GM12878 (cell line): ENCODE results near the gene THBS3. TPM values are rescaled to one million over a fixed set of nuclear protein-coding genes. Genes with fewer than 3 reads are reported as not detected.

Experiments used
- HDGF ChIP-seq: fragments of 450-650 bp; IDR thresholded peaks from 2 replicates; pipeline ENCODE4 v1.6.1; 2016; ENCODE audit warnings: antibody characterized with exemption
- IKZF1 ChIP-seq: fragments of 450-650 bp; conservative IDR thresholded peaks from 2 replicates; pipeline ENCODE4 v1.6.1; 2017; ENCODE audit warnings: antibody characterized with exemption, mild to moderate bottlenecking
- JUNB ChIP-seq: IDR thresholded peaks from 2 replicates; pipeline ENCODE4 v1.6.1; 2016; ENCODE audit warnings: antibody characterized with exemption, mild to moderate bottlenecking
- KDM1A ChIP-seq: fragments of 200-600 bp; sonication (generic); IDR thresholded peaks from 2 replicates; pipeline ENCODE4 v1.6.1; 2016; ENCODE audit warnings: borderline replicate concordance
- MEF2A ChIP-seq: IDR thresholded peaks from 2 replicates; pipeline ENCODE4 v1.6.1; 2011; ENCODE audit warnings: low read depth, mild to moderate bottlenecking, low read length, moderate library complexity; ENCODE audit not compliant: insufficient read depth
- NBN ChIP-seq: fragments of 450-650 bp; IDR thresholded peaks from 2 replicates; pipeline ENCODE4 v1.6.1; 2016
- NFIC ChIP-seq: IDR thresholded peaks from 2 replicates; pipeline ENCODE4 v1.6.1; 2012; ENCODE audit warnings: low read depth, mild to moderate bottlenecking, inconsistent platforms, low read length, moderate library complexity
- NFYA ChIP-seq: IDR thresholded peaks from 2 replicates; pipeline ENCODE4 v1.6.1; 2011; ENCODE audit warnings: low read depth, mild to moderate bottlenecking, low read length, improper control_type of control experiment, borderline replicate concordance
- TAF1 ChIP-seq: IDR thresholded peaks from 2 replicates; pipeline ENCODE4 v1.6.1; 2011; ENCODE audit warnings: mild to moderate bottlenecking, low read depth, low read length, borderline replicate concordance
- ZBED1 ChIP-seq: IDR thresholded peaks from 2 replicates; pipeline ENCODE4 v1.6.1; 2016; ENCODE audit warnings: borderline replicate concordance
- ZNF207 ChIP-seq: fragments of 450-650 bp; IDR thresholded peaks from 2 replicates; pipeline ENCODE4 v1.6.1; 2014; ENCODE audit warnings: antibody characterized with exemption, mild to moderate bottlenecking, borderline replicate concordance
- polyA plus RNA-seq, 11 experiments: library from polyadenylated mRNA; depleted of rRNA in 4 of 11; unstranded in 6 of 11; stranded (reverse) in 5 of 11; fragments of >200 nt; fragmentation: Nextera tagmentation in 4 of 11; fragmentation: Illumina TruSeq in 1 of 11; extraction: Ambion mirVana in 4 of 11; extraction: Trizol in 1 of 11; gene quantifications; 1 replicate in 1 of 11; 2 replicates in 10 of 11; pipeline versions ENCODE4 v1.2.1 to v1.2.3, GENCODE V29; 2011 to 2016; ENCODE audit warnings: inconsistent platforms in 2 of 11, missing spikeins in 2 of 11, low read depth in 1 of 11
- total RNA-seq, 4 experiments: library from RNA; depleted of rRNA in 3 of 4; stranded (reverse); fragments of >200 nt in 3 of 4; fragmentation: Illumina TruSeq in 1 of 4; extraction: Trizol in 1 of 4; gene quantifications; 2 replicates each; pipeline versions ENCODE4 v1.2.1 to v1.2.3, GENCODE V29; 2013 to 2021
- TF ChIP-seq, protein P1 (sequence below): fragments of 450-650 bp; IDR thresholded peaks from 2 replicates; pipeline ENCODE4 v1.6.1; 2017; ENCODE audit warnings: antibody characterized with exemption, mild to moderate bottlenecking, moderate library complexity
- TF ChIP-seq, protein P2 (sequence below): fragments of 450-650 bp; IDR thresholded peaks from 2 replicates; pipeline ENCODE4 v1.6.1; 2016; ENCODE audit warnings: mild to moderate bottlenecking
- TF ChIP-seq, protein P3 (sequence below): IDR thresholded peaks from 2 replicates; pipeline ENCODE4 v1.6.1; 2011; ENCODE audit warnings: borderline replicate concordance, low read depth, mild to moderate bottlenecking, moderate library complexity, mixed read lengths, low read length; ENCODE audit not compliant: insufficient read depth; ENCODE audit errors: extremely low read length
- TF ChIP-seq, protein P4 (sequence below): fragments of 450-650 bp; IDR thresholded peaks from 2 replicates; pipeline ENCODE4 v1.6.1; 2017; ENCODE audit warnings: mild to moderate bottlenecking, moderate library complexity
- TF ChIP-seq, protein P5 (sequence below): fragments of 450-650 bp; formaldehyde crosslinking; IDR thresholded peaks from 2 replicates; pipeline ENCODE4 v1.5.0; 2022; ENCODE audit warnings: mild to moderate bottlenecking, missing genetic modification characterization

The THBS3 gene
- total and polyA plus RNA-seq, 10 of the 15 experiments (the other 5 are each of a cell fraction or from before 2014, with no cell fraction given): 0.66 to 3.6 (median 2.0) TPM

DNA sequence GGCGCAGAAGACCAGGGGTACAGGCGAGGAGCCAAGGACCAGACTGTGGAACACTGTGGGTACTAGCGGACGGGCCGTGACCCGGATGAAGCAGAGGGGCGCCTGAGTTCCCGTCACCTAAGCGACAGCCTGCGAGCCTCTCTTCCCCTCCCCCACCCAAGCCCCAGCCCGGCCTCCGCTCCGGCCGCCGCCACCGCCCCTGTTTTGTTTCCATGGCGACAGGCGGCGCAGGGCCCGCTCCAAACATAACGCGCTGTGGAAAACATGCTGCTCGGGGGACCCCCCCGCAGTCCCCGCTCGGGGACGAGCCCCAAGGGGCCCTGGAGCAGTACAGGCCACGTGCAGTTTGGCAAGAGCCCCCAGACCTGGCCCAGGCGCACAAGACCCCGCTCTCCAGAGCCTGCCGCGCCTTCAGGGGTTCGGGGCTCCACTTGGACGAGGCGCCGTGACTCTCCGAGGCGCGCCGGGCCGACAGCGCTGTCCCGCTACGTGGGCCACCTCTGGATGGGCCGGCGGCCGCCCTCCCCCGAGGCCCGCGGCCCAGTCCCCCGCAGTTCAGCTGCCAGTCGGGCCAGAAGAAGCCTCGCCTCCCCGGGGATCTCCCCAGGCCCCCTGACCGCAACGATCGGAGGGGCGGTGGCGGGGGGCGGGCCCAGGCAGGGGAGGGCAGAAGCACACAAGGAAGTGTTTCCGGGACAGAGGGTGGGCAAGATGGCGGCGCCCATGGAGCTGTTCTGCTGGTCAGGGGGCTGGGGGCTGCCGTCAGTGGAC is 1.0 kb upstream of the THBS3 start, which contains the start of gene MTX1 (continued):
- TF ChIP-seq, protein P1, sequence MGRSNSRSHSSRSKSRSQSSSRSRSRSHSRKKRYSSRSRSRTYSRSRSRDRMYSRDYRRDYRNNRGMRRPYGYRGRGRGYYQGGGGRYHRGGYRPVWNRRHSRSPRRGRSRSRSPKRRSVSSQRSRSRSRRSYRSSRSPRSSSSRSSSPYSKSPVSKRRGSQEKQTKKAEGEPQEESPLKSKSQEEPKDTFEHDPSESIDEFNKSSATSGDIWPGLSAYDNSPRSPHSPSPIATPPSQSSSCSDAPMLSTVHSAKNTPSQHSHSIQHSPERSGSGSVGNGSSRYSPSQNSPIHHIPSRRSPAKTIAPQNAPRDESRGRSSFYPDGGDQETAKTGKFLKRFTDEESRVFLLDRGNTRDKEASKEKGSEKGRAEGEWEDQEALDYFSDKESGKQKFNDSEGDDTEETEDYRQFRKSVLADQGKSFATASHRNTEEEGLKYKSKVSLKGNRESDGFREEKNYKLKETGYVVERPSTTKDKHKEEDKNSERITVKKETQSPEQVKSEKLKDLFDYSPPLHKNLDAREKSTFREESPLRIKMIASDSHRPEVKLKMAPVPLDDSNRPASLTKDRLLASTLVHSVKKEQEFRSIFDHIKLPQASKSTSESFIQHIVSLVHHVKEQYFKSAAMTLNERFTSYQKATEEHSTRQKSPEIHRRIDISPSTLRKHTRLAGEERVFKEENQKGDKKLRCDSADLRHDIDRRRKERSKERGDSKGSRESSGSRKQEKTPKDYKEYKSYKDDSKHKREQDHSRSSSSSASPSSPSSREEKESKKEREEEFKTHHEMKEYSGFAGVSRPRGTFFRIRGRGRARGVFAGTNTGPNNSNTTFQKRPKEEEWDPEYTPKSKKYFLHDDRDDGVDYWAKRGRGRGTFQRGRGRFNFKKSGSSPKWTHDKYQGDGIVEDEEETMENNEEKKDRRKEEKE: no peak
- TF ChIP-seq KDM1A (no peak), TAF1 (0 out of 2 replicates have a peak, but pooled peaks have one; percentile 10), ZNF207 (peak; percentile 89), JUNB (no peak), NFYA (no peak), NFIC (no peak), IKZF1 (peak; percentile 82), ZBED1 (no peak), NBN (no peak; the same call in none of the 2 replicates), MEF2A (no peak), HDGF (peak; percentile 83)
- TF ChIP-seq, protein P2, sequence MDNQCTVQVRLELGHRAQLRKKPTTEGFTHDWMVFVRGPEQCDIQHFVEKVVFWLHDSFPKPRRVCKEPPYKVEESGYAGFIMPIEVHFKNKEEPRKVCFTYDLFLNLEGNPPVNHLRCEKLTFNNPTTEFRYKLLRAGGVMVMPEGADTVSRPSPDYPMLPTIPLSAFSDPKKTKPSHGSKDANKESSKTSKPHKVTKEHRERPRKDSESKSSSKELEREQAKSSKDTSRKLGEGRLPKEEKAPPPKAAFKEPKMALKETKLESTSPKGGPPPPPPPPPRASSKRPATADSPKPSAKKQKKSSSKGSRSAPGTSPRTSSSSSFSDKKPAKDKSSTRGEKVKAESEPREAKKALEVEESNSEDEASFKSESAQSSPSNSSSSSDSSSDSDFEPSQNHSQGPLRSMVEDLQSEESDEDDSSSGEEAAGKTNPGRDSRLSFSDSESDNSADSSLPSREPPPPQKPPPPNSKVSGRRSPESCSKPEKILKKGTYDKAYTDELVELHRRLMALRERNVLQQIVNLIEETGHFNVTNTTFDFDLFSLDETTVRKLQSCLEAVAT: no peak
- TF ChIP-seq, protein P3, sequence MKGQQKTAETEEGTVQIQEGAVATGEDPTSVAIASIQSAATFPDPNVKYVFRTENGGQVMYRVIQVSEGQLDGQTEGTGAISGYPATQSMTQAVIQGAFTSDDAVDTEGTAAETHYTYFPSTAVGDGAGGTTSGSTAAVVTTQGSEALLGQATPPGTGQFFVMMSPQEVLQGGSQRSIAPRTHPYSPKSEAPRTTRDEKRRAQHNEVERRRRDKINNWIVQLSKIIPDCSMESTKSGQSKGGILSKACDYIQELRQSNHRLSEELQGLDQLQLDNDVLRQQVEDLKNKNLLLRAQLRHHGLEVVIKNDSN: no peak
- TF ChIP-seq, protein P4, sequence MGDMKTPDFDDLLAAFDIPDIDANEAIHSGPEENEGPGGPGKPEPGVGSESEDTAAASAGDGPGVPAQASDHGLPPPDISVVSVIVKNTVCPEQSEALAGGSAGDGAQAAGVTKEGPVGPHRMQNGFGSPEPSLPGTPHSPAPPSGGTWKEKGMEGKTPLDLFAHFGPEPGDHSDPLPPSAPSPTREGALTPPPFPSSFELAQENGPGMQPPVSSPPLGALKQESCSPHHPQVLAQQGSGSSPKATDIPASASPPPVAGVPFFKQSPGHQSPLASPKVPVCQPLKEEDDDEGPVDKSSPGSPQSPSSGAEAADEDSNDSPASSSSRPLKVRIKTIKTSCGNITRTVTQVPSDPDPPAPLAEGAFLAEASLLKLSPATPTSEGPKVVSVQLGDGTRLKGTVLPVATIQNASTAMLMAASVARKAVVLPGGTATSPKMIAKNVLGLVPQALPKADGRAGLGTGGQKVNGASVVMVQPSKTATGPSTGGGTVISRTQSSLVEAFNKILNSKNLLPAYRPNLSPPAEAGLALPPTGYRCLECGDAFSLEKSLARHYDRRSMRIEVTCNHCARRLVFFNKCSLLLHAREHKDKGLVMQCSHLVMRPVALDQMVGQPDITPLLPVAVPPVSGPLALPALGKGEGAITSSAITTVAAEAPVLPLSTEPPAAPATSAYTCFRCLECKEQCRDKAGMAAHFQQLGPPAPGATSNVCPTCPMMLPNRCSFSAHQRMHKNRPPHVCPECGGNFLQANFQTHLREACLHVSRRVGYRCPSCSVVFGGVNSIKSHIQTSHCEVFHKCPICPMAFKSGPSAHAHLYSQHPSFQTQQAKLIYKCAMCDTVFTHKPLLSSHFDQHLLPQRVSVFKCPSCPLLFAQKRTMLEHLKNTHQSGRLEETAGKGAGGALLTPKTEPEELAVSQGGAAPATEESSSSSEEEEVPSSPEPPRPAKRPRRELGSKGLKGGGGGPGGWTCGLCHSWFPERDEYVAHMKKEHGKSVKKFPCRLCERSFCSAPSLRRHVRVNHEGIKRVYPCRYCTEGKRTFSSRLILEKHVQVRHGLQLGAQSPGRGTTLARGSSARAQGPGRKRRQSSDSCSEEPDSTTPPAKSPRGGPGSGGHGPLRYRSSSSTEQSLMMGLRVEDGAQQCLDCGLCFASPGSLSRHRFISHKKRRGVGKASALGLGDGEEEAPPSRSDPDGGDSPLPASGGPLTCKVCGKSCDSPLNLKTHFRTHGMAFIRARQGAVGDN: peak; percentile 16; the same call in 1 of the 2 replicates
- TF ChIP-seq, protein P5, sequence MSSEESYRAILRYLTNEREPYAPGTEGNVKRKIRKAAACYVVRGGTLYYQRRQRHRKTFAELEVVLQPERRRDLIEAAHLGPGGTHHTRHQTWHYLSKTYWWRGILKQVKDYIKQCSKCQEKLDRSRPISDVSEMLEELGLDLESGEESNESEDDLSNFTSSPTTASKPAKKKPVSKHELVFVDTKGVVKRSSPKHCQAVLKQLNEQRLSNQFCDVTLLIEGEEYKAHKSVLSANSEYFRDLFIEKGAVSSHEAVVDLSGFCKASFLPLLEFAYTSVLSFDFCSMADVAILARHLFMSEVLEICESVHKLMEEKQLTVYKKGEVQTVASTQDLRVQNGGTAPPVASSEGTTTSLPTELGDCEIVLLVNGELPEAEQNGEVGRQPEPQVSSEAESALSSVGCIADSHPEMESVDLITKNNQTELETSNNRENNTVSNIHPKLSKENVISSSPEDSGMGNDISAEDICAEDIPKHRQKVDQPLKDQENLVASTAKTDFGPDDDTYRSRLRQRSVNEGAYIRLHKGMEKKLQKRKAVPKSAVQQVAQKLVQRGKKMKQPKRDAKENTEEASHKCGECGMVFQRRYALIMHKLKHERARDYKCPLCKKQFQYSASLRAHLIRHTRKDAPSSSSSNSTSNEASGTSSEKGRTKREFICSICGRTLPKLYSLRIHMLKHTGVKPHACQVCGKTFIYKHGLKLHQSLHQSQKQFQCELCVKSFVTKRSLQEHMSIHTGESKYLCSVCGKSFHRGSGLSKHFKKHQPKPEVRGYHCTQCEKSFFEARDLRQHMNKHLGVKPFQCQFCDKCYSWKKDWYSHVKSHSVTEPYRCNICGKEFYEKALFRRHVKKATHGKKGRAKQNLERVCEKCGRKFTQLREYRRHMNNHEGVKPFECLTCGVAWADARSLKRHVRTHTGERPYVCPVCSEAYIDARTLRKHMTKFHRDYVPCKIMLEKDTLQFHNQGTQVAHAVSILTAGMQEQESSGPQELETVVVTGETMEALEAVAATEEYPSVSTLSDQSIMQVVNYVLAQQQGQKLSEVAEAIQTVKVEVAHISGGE (CRISPR knock-in tag): no peak
